ENCODE measurements around the gene CLPTM1L.

- no peak for TF ChIP-seq HOXA7 (CRISPR knock-in tag; IDR thresholded peaks at IDR 0.05)
- no peak for TF ChIP-seq NR3C1 (IDR thresholded peaks at IDR 0.05)
- no peak for TF ChIP-seq PBX3 (IDR thresholded peaks at IDR 0.05)
- no peak for TF ChIP-seq CTCF (IDR thresholded peaks at IDR 0.05)
- TF ChIP-seq RFX5 (IDR thresholded peaks at IDR 0.05) = no peak
- no peak for TF ChIP-seq HDAC2 (IDR thresholded peaks at IDR 0.05)
- TF ChIP-seq POLR2A (IDR thresholded peaks at IDR 0.05; ENCODE audit: low read length) = no peak
- no peak for TF ChIP-seq EP300 (IDR thresholded peaks at IDR 0.05)
- TF ChIP-seq MAZ (IDR thresholded peaks at IDR 0.05; ENCODE audit: borderline replicate concordance, low read depth, low read length) = no peak
- no peak for TF ChIP-seq RNF2 (IDR thresholded peaks at IDR 0.05; ENCODE audit: borderline replicate concordance, low read depth)
- no peak for TF ChIP-seq MAX (IDR thresholded peaks at IDR 0.05)
Measured at GRCh38 chr5:1376981-1377380, 32.1 kb upstream of the CLPTM1L start.
